ENCODE data around the gene ATP5F1D. TPM values are rescaled to one million over a fixed set of nuclear protein-coding genes. Genes with fewer than 3 reads are reported as not detected.
A peak's percentile ranks its signal among the peaks of the same experiment; 100 is the strongest.

ATP5F1D gene
- total RNA-seq, 4 donors from 2014 or later: 88.3 to 299 (median 206) TPM

- TF ChIP-seq POLR2A (IDR thresholded peaks at IDR 0.05): no peak
- TF ChIP-seq, protein P1, sequence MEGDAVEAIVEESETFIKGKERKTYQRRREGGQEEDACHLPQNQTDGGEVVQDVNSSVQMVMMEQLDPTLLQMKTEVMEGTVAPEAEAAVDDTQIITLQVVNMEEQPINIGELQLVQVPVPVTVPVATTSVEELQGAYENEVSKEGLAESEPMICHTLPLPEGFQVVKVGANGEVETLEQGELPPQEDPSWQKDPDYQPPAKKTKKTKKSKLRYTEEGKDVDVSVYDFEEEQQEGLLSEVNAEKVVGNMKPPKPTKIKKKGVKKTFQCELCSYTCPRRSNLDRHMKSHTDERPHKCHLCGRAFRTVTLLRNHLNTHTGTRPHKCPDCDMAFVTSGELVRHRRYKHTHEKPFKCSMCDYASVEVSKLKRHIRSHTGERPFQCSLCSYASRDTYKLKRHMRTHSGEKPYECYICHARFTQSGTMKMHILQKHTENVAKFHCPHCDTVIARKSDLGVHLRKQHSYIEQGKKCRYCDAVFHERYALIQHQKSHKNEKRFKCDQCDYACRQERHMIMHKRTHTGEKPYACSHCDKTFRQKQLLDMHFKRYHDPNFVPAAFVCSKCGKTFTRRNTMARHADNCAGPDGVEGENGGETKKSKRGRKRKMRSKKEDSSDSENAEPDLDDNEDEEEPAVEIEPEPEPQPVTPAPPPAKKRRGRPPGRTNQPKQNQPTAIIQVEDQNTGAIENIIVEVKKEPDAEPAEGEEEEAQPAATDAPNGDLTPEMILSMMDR (IDR thresholded peaks at IDR 0.05): no peak
- Histone ChIP-seq H3K4me3 (peak overlapping the region; percentile 24 to 61 (median 54)), H3K9me3 (no peaks in the 10 kb centered on the region), H3K27ac (peak overlapping the region in 1 of 4 donors; percentile 38), H3K36me3 (no peaks in the 10 kb centered on the region), H3K27me3 (peaks cover 0 to 21% of the 10 kb centered on the region in 2 donors), H3K4me1 (peaks cover 4 to 66% (median 30%) of the 10 kb centered on the region in 4 donors)
- DNase-seq: no peak
These were observed 4.4 kb upstream of the ATP5F1D start for GRCh38 chr19:1237027-1237659.

DNA sequence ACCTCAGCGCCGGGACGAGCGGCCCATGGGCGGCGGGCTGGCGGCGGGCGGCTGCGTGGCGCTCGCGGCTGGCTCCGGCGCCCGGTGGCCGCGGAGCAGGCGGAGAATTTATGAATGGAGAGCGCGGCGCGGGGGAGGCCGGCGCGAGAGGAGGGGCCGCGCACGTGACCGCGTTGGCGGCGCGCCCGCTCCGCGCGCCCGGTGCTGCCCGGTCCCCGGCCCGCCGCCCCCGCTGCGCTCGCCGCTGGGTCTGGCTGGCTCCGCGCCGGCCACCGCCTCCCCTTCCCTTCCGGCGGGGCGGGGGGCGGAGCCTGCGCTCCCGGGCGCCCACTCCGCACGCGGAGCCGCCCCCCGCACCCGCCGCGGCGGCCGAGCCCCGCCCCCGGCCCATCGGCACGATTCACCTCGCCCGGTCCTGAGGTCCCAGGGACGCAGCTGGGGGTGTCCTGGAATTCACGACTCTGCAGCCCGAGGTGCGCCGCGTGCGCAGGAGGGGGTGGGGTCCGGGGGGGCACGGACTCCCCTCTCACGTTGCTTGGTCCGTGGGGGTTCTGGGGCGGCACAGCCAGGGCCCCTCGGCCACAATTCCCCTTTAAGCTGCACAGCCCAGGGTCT lies 3.7 kb upstream of the ATP5F1D start, which contains the start of gene CBARP:
TSS of gene CBARP (minus strand) at position 252 of the 615 bp plus-strand sequence. CDS start 1,905 bp downstream, outside the sequence.
- peak in 1 of 3 donors; percentile 54 for DNase-seq
- Histone ChIP-seq H3K9me3 (no peaks in the 10 kb centered on the region), H3K4me1 (peaks cover 4 to 66% (median 36%) of the 10 kb centered on the region in 4 donors), H3K4me3 (peak within 1 kb of the TSS; percentile 24 to 61 (median 54)), H3K27ac (peak within 1 kb of the TSS in 2 of 4 donors; percentile 22 to 38), H3K36me3 (no peaks in the 10 kb centered on the region), H3K27me3 (peaks cover 0 to 21% of the 10 kb centered on the region in 2 donors)
- TF ChIP-seq, protein P1 (IDR thresholded peaks at IDR 0.05): no peak
- no peak for TF ChIP-seq POLR2A (IDR thresholded peaks at IDR 0.05)

DNA sequence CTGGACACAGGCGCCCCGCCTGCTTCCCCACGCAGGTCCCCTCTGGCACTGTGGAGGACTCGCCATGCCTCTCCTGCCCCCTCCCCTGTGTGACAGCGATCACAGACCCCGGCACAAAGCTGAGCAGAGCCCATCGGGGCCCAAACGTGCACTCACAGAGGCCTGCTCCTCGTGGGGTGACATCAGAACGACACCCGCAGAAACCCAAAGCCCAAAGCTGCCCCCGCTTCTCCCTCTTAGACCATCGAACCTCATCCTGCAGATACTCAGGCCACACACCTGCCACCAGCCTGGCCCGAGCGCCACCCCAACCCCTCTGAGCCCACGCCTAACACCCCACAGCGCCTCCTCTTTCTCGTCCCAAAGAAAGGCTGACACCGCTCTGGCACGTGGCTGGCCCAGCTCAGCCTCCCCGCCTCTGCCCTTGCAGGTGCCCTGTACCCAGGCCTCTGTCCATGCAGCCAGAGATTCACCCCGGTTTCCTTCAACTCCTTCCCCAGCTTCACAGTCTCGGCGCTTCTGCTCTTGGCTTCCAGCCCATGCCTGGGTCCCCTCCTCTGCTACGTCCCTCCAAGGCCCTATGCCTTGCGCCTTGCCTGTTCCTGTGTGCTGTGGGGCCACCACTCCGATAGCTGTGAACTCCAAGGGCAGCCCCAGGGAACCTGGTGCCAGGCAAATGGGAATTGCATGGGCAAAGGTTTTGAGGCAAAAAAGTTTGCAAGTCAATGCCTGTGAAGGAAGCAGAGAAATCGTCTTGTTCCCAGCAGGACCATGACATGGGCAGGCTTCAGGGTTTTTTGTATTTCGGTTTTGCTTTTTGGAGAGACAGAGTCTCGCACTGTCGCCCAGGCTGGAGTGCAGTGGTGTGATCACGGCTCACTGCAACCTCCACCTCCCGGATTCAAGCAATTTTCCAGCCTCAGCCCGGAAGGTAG lies 2.9 kb upstream of the ATP5F1D start:
- Histone ChIP-seq H3K4me1 (peaks cover 4 to 66% (median 40%) of the 10 kb centered on the region in 4 donors), H3K4me3 (peak overlapping the region in 3 of 4 donors; percentile 52 to 61 (median 56))

GRCh38 chr19:1239420-1239795 lies 2.1 kb upstream of the ATP5F1D start:
- peak overlapping the region; percentile 58 to 93 (median 82) for H3K27ac ChIP-seq
- peaks cover 4 to 66% (median 44%) of the 10 kb centered on the region in 4 donors for H3K4me1 ChIP-seq
- no peak overlapping the region for H3K4me3 ChIP-seq
- no peaks in the 10 kb centered on the region for H3K9me3 ChIP-seq
- peak in 1 of 3 donors; percentile 56 for DNase-seq
- peaks cover 0 to 9% (median 0%) of the 10 kb centered on the region in 3 donors for H3K36me3 ChIP-seq
- TF ChIP-seq, protein P1 (IDR thresholded peaks at IDR 0.05): no peak
- TF ChIP-seq POLR2A (IDR thresholded peaks at IDR 0.05): no peak
- peaks cover 0 to 16% of the 10 kb centered on the region in 2 donors for H3K27me3 ChIP-seq

More for the DNA sequence above, 2.9 kb upstream of the ATP5F1D start:
- Histone ChIP-seq H3K9me3 (no peaks in the 10 kb centered on the region), H3K27me3 (peaks cover 0 to 21% of the 10 kb centered on the region in 2 donors), H3K36me3 (peaks cover 0 to 3% (median 0%) of the 10 kb centered on the region in 3 donors), H3K27ac (peak overlapping the region in 2 of 4 donors; percentile 31 to 85)
- DNase-seq: no peak
- TF ChIP-seq, protein P1 (IDR thresholded peaks at IDR 0.05): no peak
- TF ChIP-seq POLR2A (IDR thresholded peaks at IDR 0.05): no peak
